Astrocyte (in vitro differentiated cells and primary cell): ENCODE data around the gene KIAA1549. TPM values are rescaled to one million over a fixed set of nuclear protein-coding genes. Genes with fewer than 3 reads are reported as not detected.

ENCODE experiments used
- DNase-seq: peaks from one replicate; pipeline ENCODE4 v3.0.0-alpha.2; 2010; ENCODE audit warnings: low read depth
- FAIRE-seq: peaks from 2 replicates; lab custom pipeline; 2011; peaks lifted over from hg19 to GRCh38; lab: Jason Lieb, UNC
- H2AFZ ChIP-seq: 2 replicates; pipeline ENCODE4 v1.6.0; 2012; ENCODE audit warnings: low read depth, low read length, inconsistent platforms
- H3K27ac ChIP-seq: 2 replicates; pipeline ENCODE4 v1.5.1; 2011; ENCODE audit warnings: low read depth, low read length, inconsistent platforms
- H3K27me3 ChIP-seq: 2 replicates; pipeline ENCODE4 v1.6.0; 2011; ENCODE audit warnings: low read length, inconsistent platforms; ENCODE audit not compliant: insufficient read depth
- H3K36me3 ChIP-seq: 2 replicates; pipeline ENCODE4 v1.5.1; 2011; ENCODE audit warnings: low read length, inconsistent platforms; ENCODE audit not compliant: insufficient read depth
- H3K4me1 ChIP-seq: 2 replicates; pipeline ENCODE4 v1.5.1; 2011; ENCODE audit warnings: low read length, inconsistent platforms; ENCODE audit not compliant: insufficient read depth
- H3K4me2 ChIP-seq: 2 replicates; pipeline ENCODE4 v1.6.0; 2012; ENCODE audit warnings: low read length, inconsistent platforms
- H3K4me3 ChIP-seq: 2 replicates; pipeline ENCODE4 v1.5.1; 2011; ENCODE audit warnings: low read depth, mild to moderate bottlenecking, low read length, inconsistent platforms; ENCODE audit not compliant: insufficient read depth
- H3K79me2 ChIP-seq: 2 replicates; pipeline ENCODE4 v1.6.0; 2012; ENCODE audit warnings: mild to moderate bottlenecking, low read length, inconsistent platforms; ENCODE audit not compliant: insufficient read depth
- H3K9ac ChIP-seq: 2 replicates; pipeline ENCODE4 v1.6.0; 2012; ENCODE audit warnings: mild to moderate bottlenecking, low read length, inconsistent platforms
- H3K9me3 ChIP-seq: 2 replicates; pipeline ENCODE4 v1.5.1; 2012; ENCODE audit warnings: low read depth, mild to moderate bottlenecking, low read length, inconsistent platforms; ENCODE audit not compliant: insufficient read depth
- H4K20me1 ChIP-seq: 2 replicates; pipeline ENCODE4 v1.6.0; 2012; ENCODE audit warnings: low read length, inconsistent platforms; ENCODE audit not compliant: insufficient read depth
- H3K27ac Mint-ChIP-seq: one replicate; pipeline ENCODE4 v1.8.0; 2021; ENCODE audit warnings: mild to moderate bottlenecking, mixed read lengths; ENCODE audit not compliant: unreplicated experiment
- H3K27me3 Mint-ChIP-seq: one replicate; pipeline ENCODE4 v1.8.0; 2021; ENCODE audit warnings: low read depth, mixed read lengths; ENCODE audit not compliant: unreplicated experiment
- H3K36me3 Mint-ChIP-seq: one replicate; pipeline ENCODE4 v1.8.0; 2021; ENCODE audit warnings: low read depth, mixed read lengths; ENCODE audit not compliant: unreplicated experiment
- H3K4me1 Mint-ChIP-seq: one replicate; pipeline ENCODE4 v1.8.0; 2021; ENCODE audit warnings: low read depth, mixed read lengths; ENCODE audit not compliant: unreplicated experiment
- H3K4me3 Mint-ChIP-seq: one replicate; pipeline ENCODE4 v1.8.0; 2021; ENCODE audit warnings: mild to moderate bottlenecking, moderate library complexity, mixed read lengths; ENCODE audit not compliant: unreplicated experiment
- H3K9me3 Mint-ChIP-seq: one replicate; pipeline ENCODE4 v1.8.0; 2021; ENCODE audit warnings: mild to moderate bottlenecking, mixed read lengths; ENCODE audit not compliant: unreplicated experiment
- EZH2 ChIP-seq: IDR thresholded peaks from 2 replicates; pipeline ENCODE4 v1.6.1; 2012; ENCODE audit warnings: mild to moderate bottlenecking, low read length, inconsistent platforms; ENCODE audit not compliant: insufficient read depth
- total RNA-seq: library from RNA; stranded (reverse); gene quantifications from 2 replicates; pipeline ENCODE4 v1.2.1, GENCODE V29; 2021
- TF ChIP-seq, protein P1 (sequence below): IDR thresholded peaks from 2 replicates; pipeline ENCODE4 v1.5.1; 2011; ENCODE audit warnings: low read depth, mild to moderate bottlenecking, inconsistent platforms, low read length, moderate library complexity; ENCODE audit not compliant: insufficient read depth

Gene KIAA1549
- total RNA-seq, 1 donor from 2014 or later = 10.3 TPM

DNA sequence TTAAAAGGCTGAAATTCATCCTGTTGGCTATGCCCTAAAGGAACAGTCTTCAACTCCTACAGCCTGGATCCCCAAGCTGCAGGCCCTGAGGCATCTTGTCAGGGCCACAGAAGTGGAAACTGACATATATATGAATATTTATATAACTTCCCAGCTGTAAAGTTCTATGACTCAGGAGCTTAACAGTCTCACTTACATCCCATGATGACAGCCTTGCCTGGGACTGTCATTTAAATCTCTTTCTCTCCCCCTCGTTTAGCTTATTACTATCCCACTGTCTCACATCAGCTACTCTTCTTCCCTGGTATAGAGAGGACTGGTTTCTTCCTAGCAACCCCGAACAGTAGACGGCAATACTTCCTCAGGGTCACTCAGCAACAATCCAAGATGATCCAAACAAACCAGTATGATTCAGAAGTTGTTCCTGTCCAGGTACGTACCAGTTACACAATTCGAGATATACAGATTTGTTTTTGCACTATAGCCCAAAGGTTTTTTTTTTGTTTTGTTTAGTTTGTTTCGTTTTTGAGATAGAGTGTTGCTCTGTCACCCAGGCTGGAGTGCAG, 22.7 kb downstream of the KIAA1549 start:
- Histone ChIP-seq H3K36me3 (no peaks in the 10 kb centered on the region), H3K4me3 (no peak overlapping the region), H4K20me1 (peaks cover 37% of the 10 kb centered on the region), H3K4me1 (no peaks in the 10 kb centered on the region), H3K27ac (no peak overlapping the region), H3K9me3 (no peaks in the 10 kb centered on the region), H3K79me2 (peaks cover 12% of the 10 kb centered on the region), H3K9ac (no peak overlapping the region), H3K27me3 (no peaks in the 10 kb centered on the region), H2AFZ (no peak overlapping the region), H3K4me2 (no peak overlapping the region)
- no peaks in the 10 kb centered on the region for H3K27me3 Mint-ChIP-seq
- H3K9me3 Mint-ChIP-seq = no peaks in the 10 kb centered on the region
- FAIRE-seq = no peak
- no peak overlapping the region for H3K4me3 Mint-ChIP-seq
- TF ChIP-seq, protein P1, sequence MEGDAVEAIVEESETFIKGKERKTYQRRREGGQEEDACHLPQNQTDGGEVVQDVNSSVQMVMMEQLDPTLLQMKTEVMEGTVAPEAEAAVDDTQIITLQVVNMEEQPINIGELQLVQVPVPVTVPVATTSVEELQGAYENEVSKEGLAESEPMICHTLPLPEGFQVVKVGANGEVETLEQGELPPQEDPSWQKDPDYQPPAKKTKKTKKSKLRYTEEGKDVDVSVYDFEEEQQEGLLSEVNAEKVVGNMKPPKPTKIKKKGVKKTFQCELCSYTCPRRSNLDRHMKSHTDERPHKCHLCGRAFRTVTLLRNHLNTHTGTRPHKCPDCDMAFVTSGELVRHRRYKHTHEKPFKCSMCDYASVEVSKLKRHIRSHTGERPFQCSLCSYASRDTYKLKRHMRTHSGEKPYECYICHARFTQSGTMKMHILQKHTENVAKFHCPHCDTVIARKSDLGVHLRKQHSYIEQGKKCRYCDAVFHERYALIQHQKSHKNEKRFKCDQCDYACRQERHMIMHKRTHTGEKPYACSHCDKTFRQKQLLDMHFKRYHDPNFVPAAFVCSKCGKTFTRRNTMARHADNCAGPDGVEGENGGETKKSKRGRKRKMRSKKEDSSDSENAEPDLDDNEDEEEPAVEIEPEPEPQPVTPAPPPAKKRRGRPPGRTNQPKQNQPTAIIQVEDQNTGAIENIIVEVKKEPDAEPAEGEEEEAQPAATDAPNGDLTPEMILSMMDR = no peak
- no peak for TF ChIP-seq EZH2
- H3K36me3 Mint-ChIP-seq = peaks cover 2% of the 10 kb centered on the region
- H3K4me1 Mint-ChIP-seq = peaks cover 4% of the 10 kb centered on the region
- DNase-seq = no peak
- no peak overlapping the region for H3K27ac Mint-ChIP-seq

DNA sequence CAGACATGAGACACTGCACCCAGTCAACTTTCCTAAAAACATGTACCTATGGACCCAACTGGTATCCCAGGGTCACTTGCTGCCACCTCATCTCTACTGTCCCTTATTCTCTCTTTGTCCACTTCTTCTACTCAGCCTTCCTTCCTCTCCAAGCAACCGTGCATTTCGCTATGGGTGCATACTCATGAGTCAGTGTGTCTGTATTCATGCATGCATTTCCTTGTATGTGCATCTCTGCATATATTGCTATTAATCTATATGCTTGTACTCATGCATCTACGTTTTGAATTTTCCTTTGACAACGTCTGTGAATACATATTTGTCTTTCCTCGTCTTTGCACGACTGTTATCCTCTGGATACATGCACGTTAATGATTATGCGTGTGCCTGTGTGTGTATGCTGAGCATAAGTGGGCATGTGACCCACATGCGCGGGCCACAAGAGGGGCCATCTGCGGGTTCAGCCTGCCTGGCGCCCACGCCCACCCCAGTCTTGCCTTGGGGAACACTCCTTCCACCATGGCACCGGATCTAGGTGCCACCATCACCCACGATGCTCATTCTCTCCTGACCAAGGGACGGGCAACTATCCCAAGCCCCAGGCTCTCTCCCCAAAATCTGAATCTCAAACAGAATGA, 23.3 kb downstream of the KIAA1549 start:
- H3K9me3 Mint-ChIP-seq = no peaks in the 10 kb centered on the region
- Histone ChIP-seq H3K27ac (no peak overlapping the region), H3K79me2 (peaks cover 12% of the 10 kb centered on the region), H3K27me3 (no peaks in the 10 kb centered on the region), H3K36me3 (no peaks in the 10 kb centered on the region), H2AFZ (no peak overlapping the region), H3K4me2 (no peak overlapping the region), H3K9ac (no peak overlapping the region), H3K4me1 (no peaks in the 10 kb centered on the region), H3K4me3 (no peak overlapping the region), H4K20me1 (peaks cover 33% of the 10 kb centered on the region), H3K9me3 (no peaks in the 10 kb centered on the region)
- H3K4me3 Mint-ChIP-seq = no peak overlapping the region
- H3K27me3 Mint-ChIP-seq = no peaks in the 10 kb centered on the region
- DNase-seq (no peak), FAIRE-seq (no peak)
- peaks cover 2% of the 10 kb centered on the region for H3K36me3 Mint-ChIP-seq
- peaks cover 2% of the 10 kb centered on the region for H3K4me1 Mint-ChIP-seq
- no peak overlapping the region for H3K27ac Mint-ChIP-seq
- no peak for TF ChIP-seq EZH2
- TF ChIP-seq, protein P1 = no peak

- TF ChIP-seq, protein P1 = no peak
- TF ChIP-seq EZH2 = no peak
- H3K27ac Mint-ChIP-seq = no peak overlapping the region
- Histone ChIP-seq H2AFZ (no peak overlapping the region), H3K9me3 (no peaks in the 10 kb centered on the region), H3K4me2 (no peak overlapping the region), H3K79me2 (peaks cover 11% of the 10 kb centered on the region), H3K4me1 (no peaks in the 10 kb centered on the region), H3K9ac (no peak overlapping the region), H3K36me3 (no peaks in the 10 kb centered on the region), H3K4me3 (no peak overlapping the region), H3K27me3 (no peaks in the 10 kb centered on the region), H3K27ac (no peak overlapping the region), H4K20me1 (peaks cover 32% of the 10 kb centered on the region)
- H3K9me3 Mint-ChIP-seq = no peaks in the 10 kb centered on the region
- no peaks in the 10 kb centered on the region for H3K27me3 Mint-ChIP-seq
- H3K4me3 Mint-ChIP-seq = no peak overlapping the region
- DNase-seq = no peak
- H3K36me3 Mint-ChIP-seq = peaks cover under 1% of the 10 kb centered on the region
- FAIRE-seq = no peak
- H3K4me1 Mint-ChIP-seq = peaks cover 3% of the 10 kb centered on the region
Measured at GRCh38 chr7:138957217-138957616, 24.0 kb downstream of the KIAA1549 start.
